Loucy (cell line): ENCODE results near the gene SDK1.

Experiments used
- H2AFZ ChIP-seq: fragments of 200-600 bp; sonication (generic); 2 replicates; pipeline ENCODE4 v1.6.0; 2016; ENCODE audit warnings: antibody characterized with exemption, mild to moderate bottlenecking, low read length, moderate library complexity
- H3F3A ChIP-seq: fragments of 200-600 bp; 2 replicates; pipeline ENCODE4 v1.6.0; 2016; ENCODE audit warnings: antibody characterized with exemption, low read depth, mild to moderate bottlenecking
- H3K27me3 ChIP-seq: fragments of 200-600 bp; sonication (generic); 2 replicates; pipeline ENCODE4 v1.6.1; 2014; ENCODE audit warnings: low read length, mild to moderate bottlenecking; ENCODE audit not compliant: insufficient read depth, poor library complexity, severe bottlenecking
- H3K36me3 ChIP-seq: fragments of 200-600 bp; sonication (generic); 2 replicates; pipeline ENCODE4 v1.6.1; 2016; ENCODE audit warnings: low read length; ENCODE audit not compliant: insufficient read depth
- H3K4me1 ChIP-seq: fragments of 200-600 bp; sonication (generic); 2 replicates; pipeline ENCODE4 v1.5.1; 2014; ENCODE audit warnings: low read length, mild to moderate bottlenecking; ENCODE audit not compliant: insufficient read depth, poor library complexity, severe bottlenecking
- H3K4me2 ChIP-seq: fragments of 200-600 bp; sonication (generic); 2 replicates; pipeline ENCODE4 v1.6.0; 2014; ENCODE audit warnings: antibody characterized with exemption, low read length, low read depth, mild to moderate bottlenecking; ENCODE audit not compliant: poor library complexity, severe bottlenecking
- H3K4me3 ChIP-seq: fragments of 200-600 bp; sonication (generic); 2 replicates; pipeline ENCODE4 v1.5.1; 2014; ENCODE audit warnings: low read length, mild to moderate bottlenecking, mixed read lengths; ENCODE audit not compliant: poor library complexity, severe bottlenecking
- H3K79me2 ChIP-seq: fragments of 200-600 bp; sonication (generic); 2 replicates; pipeline ENCODE4 v1.6.1; 2014; ENCODE audit warnings: low read length; ENCODE audit not compliant: insufficient read depth
- H3K9ac ChIP-seq: fragments of 200-600 bp; sonication (generic); 2 replicates; pipeline ENCODE4 v1.6.0; 2014; ENCODE audit warnings: mild to moderate bottlenecking, low read depth, low read length, moderate library complexity; ENCODE audit not compliant: poor library complexity, severe bottlenecking
- H3K9me2 ChIP-seq: fragments of 200-600 bp; sonication (generic); replicated peaks from 2 replicates; pipeline ENCODE4 v1.6.1; 2016; ENCODE audit warnings: low read depth, low read length, mixed read lengths
- H3K9me3 ChIP-seq: fragments of 200-600 bp; sonication (generic); 2 replicates; pipeline ENCODE4 v1.6.1; 2014; ENCODE audit warnings: mild to moderate bottlenecking, antibody characterized with exemption, low read length, low read depth; ENCODE audit not compliant: insufficient read depth
- H4K20me1 ChIP-seq: fragments of 200-600 bp; sonication (generic); 2 replicates; pipeline ENCODE4 v1.6.0; 2014; ENCODE audit warnings: antibody characterized with exemption, low read length, mild to moderate bottlenecking; ENCODE audit not compliant: insufficient read depth, poor library complexity, severe bottlenecking
- EZH2phosphoT487 ChIP-seq: fragments of 200-600 bp; IDR thresholded peaks from 2 replicates; pipeline ENCODE4 v1.6.1; 2018; ENCODE audit warnings: antibody characterized with exemption, mild to moderate bottlenecking, moderate library complexity, borderline replicate concordance
- TF ChIP-seq, protein P1 (sequence below): fragments of 200-600 bp; sonication (generic); conservative IDR thresholded peaks from 2 replicates; pipeline ENCODE4 v1.5.1; 2014; ENCODE audit warnings: mild to moderate bottlenecking, antibody characterized with exemption, low read length

SDK1 gene

GRCh38 chr7:3836855-3837254 is 535.8 kb downstream of the SDK1 start:
- Histone ChIP-seq H3F3A (no peaks in the 10 kb centered on the region), H2AFZ (no peak overlapping the region), H4K20me1 (no peaks in the 10 kb centered on the region), H3K4me2 (no peak overlapping the region), H3K36me3 (no peaks in the 10 kb centered on the region), H3K9me2 (no peaks in the 10 kb centered on the region), H3K9ac (no peak overlapping the region), H3K9me3 (peaks cover under 1% of the 10 kb centered on the region; the same call in 1 of the 2 replicates), H3K27me3 (no peaks in the 10 kb centered on the region), H3K79me2 (no peaks in the 10 kb centered on the region), H3K4me1 (no peaks in the 10 kb centered on the region), H3K4me3 (no peak overlapping the region)
- TF ChIP-seq, protein P1, sequence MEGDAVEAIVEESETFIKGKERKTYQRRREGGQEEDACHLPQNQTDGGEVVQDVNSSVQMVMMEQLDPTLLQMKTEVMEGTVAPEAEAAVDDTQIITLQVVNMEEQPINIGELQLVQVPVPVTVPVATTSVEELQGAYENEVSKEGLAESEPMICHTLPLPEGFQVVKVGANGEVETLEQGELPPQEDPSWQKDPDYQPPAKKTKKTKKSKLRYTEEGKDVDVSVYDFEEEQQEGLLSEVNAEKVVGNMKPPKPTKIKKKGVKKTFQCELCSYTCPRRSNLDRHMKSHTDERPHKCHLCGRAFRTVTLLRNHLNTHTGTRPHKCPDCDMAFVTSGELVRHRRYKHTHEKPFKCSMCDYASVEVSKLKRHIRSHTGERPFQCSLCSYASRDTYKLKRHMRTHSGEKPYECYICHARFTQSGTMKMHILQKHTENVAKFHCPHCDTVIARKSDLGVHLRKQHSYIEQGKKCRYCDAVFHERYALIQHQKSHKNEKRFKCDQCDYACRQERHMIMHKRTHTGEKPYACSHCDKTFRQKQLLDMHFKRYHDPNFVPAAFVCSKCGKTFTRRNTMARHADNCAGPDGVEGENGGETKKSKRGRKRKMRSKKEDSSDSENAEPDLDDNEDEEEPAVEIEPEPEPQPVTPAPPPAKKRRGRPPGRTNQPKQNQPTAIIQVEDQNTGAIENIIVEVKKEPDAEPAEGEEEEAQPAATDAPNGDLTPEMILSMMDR: no peak
- TF ChIP-seq EZH2phosphoT487: no peak

DNA sequence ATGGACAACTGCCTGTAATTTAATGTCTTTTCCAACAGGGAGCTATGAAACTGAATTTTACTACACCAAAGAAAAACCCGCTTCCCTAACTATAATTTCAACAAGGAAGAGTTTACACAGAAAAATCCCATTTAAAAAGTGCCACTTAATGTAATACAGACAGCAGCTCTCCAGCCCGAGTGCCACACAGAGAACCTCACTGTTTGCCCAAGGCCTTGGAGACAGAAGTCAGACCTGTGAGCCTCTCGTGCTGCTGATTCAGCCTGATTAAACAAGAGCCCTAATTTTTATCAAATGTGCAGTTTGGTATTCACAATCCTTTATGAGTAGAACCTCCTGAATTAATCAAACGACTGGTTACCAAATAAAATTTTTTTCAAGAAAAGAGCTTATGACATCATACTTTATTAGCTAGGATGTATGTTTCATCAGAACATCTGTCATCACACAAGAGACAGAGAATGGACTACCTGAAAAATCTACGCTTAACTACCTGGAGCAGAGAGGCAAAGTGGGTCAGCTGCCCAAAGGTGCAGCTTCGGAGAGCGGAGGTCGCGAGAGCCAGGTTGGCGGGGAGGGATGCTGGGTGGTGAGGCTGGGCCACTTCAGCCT is 543.6 kb downstream of the SDK1 start:
- TF ChIP-seq EZH2phosphoT487: no peak
- TF ChIP-seq, protein P1: no peak
- Histone ChIP-seq H2AFZ (no peak overlapping the region), H4K20me1 (no peaks in the 10 kb centered on the region), H3K9me3 (peaks cover 3% of the 10 kb centered on the region; the same call in 1 of the 2 replicates), H3K4me2 (no peak overlapping the region), H3K9me2 (no peaks in the 10 kb centered on the region), H3K36me3 (no peaks in the 10 kb centered on the region), H3K4me3 (no peak overlapping the region), H3K79me2 (no peaks in the 10 kb centered on the region), H3F3A (no peaks in the 10 kb centered on the region), H3K4me1 (no peaks in the 10 kb centered on the region), H3K27me3 (no peaks in the 10 kb centered on the region), H3K9ac (no peak overlapping the region)

GRCh38 chr7:3846738-3847137 is 545.7 kb downstream of the SDK1 start:
- Histone ChIP-seq H3K4me1 (no peaks in the 10 kb centered on the region), H3F3A (no peaks in the 10 kb centered on the region), H2AFZ (no peak overlapping the region), H3K27me3 (no peaks in the 10 kb centered on the region), H3K36me3 (no peaks in the 10 kb centered on the region), H4K20me1 (no peaks in the 10 kb centered on the region), H3K9me3 (peaks cover 3% of the 10 kb centered on the region; the same call in 1 of the 2 replicates), H3K79me2 (no peaks in the 10 kb centered on the region), H3K9me2 (no peaks in the 10 kb centered on the region), H3K4me2 (no peak overlapping the region), H3K4me3 (no peak overlapping the region), H3K9ac (no peak overlapping the region)
- TF ChIP-seq, protein P1: no peak
- no peak for TF ChIP-seq EZH2phosphoT487
